Left renal pelvis (tissue), 4 donors: ENCODE measurements around the gene FMO1. TPM values are rescaled to one million over a fixed set of nuclear protein-coding genes. Genes with fewer than 3 reads are reported as not detected.

Source experiments
- polyA plus RNA-seq, 4 donors: library from polyadenylated mRNA; unstranded; fragments of 120-200 nt; gene quantifications; one replicate each; pipeline ENCODE4 v1.2.1, GENCODE V29; 2013; ENCODE audit not compliant: insufficient read length in 4 of 4

The FMO1 gene
- polyA plus RNA-seq, 4 donors = 9.7 to 183 (median 136) TPM

Other genes with a start within 250 kb of the FMO1 start
- gene FMO3, start 157.6 kb upstream of the FMO1 start, polyA plus RNA-seq = under 1 TPM in 2 of 4 donors, not detected in 2; 0.18 to 0.20 TPM
- 1 to 10 TPM in 2 of 4 donors, under 1 TPM in 2; 0.40 to 2.1 (median 1.1) TPM for gene FMO2, start 63.2 kb upstream of the FMO1 start, polyA plus RNA-seq
- gene FMO4, start 65.7 kb downstream of the FMO1 start, polyA plus RNA-seq = 10 to 100 TPM in 3 of 4 donors, 1 to 10 TPM in 1; 5.6 to 19.8 (median 14.8) TPM
- gene PRRC2C, start 237.0 kb downstream of the FMO1 start, polyA plus RNA-seq = 100 to 1,000 TPM in 3 of 4 donors, 10 to 100 TPM in 1; 92.6 to 139 (median 133) TPM